Adrenal gland (tissue), 5 donors: ENCODE data around the gene SLC5A11.

Source experiments
- POLR2A ChIP-seq, 2 donors: fragments of 450-650 bp; IDR thresholded peaks; one replicate each; pipeline ENCODE4 v1.6.1; 2017; ENCODE audit warnings: antibody characterized with exemption in 2 of 2, mild to moderate bottlenecking in 2 of 2, moderate library complexity in 1 of 2
- TF ChIP-seq, protein P1 (sequence below), 6 experiments: fragments of 450-650 bp in 4 of 6; fragments of 200-600 bp in 2 of 6; sonication (generic) in 1 of 6; IDR thresholded peaks; 1 replicate in 5 of 6; 2 replicates in 1 of 6; pipeline versions ENCODE4 v1.5.1 to v1.8.0; 2016 to 2021; ENCODE audit warnings: antibody characterized with exemption in 6 of 6, mild to moderate bottlenecking in 2 of 6, moderate library complexity in 1 of 6
- donor health status: DM: no; HTN: no; CAD: no.

DNA sequence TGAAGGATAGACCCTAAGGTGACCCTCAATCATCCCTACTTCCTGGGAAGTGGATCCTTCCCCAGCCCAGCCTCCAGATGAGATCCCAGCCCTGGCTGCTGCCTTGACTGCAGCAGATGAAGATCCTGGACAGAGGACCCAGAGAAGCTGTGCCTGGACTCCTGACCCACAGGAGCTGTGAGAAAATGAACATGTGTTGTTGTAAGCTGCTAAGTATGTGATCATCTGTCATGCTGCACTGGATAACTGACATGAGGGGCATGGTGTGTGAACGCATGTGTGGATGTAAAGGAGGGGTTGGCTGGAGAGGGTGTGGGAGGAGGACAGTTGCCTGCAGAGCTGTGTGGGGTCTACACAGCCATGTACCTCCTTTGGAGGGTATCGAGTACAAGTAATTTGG, 69.3 kb downstream of the SLC5A11 start:
- TF ChIP-seq, protein P1, sequence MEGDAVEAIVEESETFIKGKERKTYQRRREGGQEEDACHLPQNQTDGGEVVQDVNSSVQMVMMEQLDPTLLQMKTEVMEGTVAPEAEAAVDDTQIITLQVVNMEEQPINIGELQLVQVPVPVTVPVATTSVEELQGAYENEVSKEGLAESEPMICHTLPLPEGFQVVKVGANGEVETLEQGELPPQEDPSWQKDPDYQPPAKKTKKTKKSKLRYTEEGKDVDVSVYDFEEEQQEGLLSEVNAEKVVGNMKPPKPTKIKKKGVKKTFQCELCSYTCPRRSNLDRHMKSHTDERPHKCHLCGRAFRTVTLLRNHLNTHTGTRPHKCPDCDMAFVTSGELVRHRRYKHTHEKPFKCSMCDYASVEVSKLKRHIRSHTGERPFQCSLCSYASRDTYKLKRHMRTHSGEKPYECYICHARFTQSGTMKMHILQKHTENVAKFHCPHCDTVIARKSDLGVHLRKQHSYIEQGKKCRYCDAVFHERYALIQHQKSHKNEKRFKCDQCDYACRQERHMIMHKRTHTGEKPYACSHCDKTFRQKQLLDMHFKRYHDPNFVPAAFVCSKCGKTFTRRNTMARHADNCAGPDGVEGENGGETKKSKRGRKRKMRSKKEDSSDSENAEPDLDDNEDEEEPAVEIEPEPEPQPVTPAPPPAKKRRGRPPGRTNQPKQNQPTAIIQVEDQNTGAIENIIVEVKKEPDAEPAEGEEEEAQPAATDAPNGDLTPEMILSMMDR (IDR thresholded peaks at IDR 0.05): no peak
- no peak for TF ChIP-seq POLR2A (IDR thresholded peaks at IDR 0.05)
